GM12878 (cell line): ENCODE results near the gene GRK1. TPM values are rescaled to one million over a fixed set of nuclear protein-coding genes. Genes with fewer than 3 reads are reported as not detected.

Source experiments
- ATAC-seq: fragments of 200-7000 bp; cut with Tn5 transposase; 3 replicates; pipeline ENCODE4 v1.9.1; 2020; ENCODE audit warnings: mild to moderate bottlenecking, moderate library complexity
- BruUV-seq: library from RNA; stranded (reverse); fragments of 400-500 nt; replicated peaks from 2 replicates; lab custom pipeline; 2021; lab: Mats Ljungman, UMichigan
- CTCF ChIA-PET: fragments of 300-600 bp; sonication (Branson Sonifier 250); formaldehyde crosslinking; extraction: SDS; loops from one replicate; lab custom pipeline; 2021; ENCODE audit warnings: inconsistent platforms; lab: Yijun Ruan, JAX
- POLR2A ChIA-PET: fragments of 350-600 bp; formaldehyde crosslinking; extraction: SDS; loops from one replicate; lab custom pipeline; 2021; ENCODE audit warnings: inconsistent platforms; lab: Charles Lee
- RAD21 ChIA-PET: fragments of 300-600 bp; sonication (Branson Sonifier 250); formaldehyde crosslinking; loops from one replicate; lab custom pipeline; 2023; ENCODE audit warnings: antibody characterized with exemption; ENCODE audit not compliant: unreplicated experiment; lab: Charles Lee
- SMC1A ChIA-PET: fragments of 300-600 bp; sonication (Branson Sonifier 250); formaldehyde crosslinking; loops from one replicate; lab custom pipeline; 2023; ENCODE audit not compliant: unreplicated experiment, uncharacterized antibody; lab: Charles Lee
- DNase-seq: peaks from one replicate; pipeline ENCODE4 v3.0.0-alpha.2; 2011; ENCODE audit warnings: low read depth, low spot score
- FAIRE-seq: peaks from 3 replicates; lab custom pipeline; 2011; peaks lifted over from hg19 to GRCh38; lab: Jason Lieb, UNC
- H2AFZ ChIP-seq: 2 replicates; pipeline ENCODE4 v1.6.0; 2011; ENCODE audit warnings: low read depth, low read length, control low read depth; ENCODE audit not compliant: control insufficient read depth
- H3K27ac ChIP-seq: 2 replicates; pipeline ENCODE4 v1.5.1; 2011; ENCODE audit warnings: control low read depth; ENCODE audit not compliant: control insufficient read depth, insufficient read depth
- H3K27me3 ChIP-seq, 2 experiments: replicated peaks in 1 of 2; 2 replicates each; pipeline versions ENCODE4 v1.6.0 to v1.6.1; 2011; ENCODE audit warnings: low read length in 1 of 2; ENCODE audit not compliant: control insufficient read depth in 2 of 2, insufficient read depth in 2 of 2
- H3K36me3 ChIP-seq, 2 experiments: 2 replicates each; pipeline ENCODE4 v1.5.1; 2011; ENCODE audit warnings: low read length in 1 of 2; ENCODE audit not compliant: control insufficient read depth in 2 of 2, insufficient read depth in 2 of 2
- H3K4me1 ChIP-seq: 2 replicates; pipeline ENCODE4 v1.6.1; 2011; ENCODE audit warnings: mild to moderate bottlenecking, low read length, moderate library complexity, mixed read lengths; ENCODE audit not compliant: control insufficient read depth, insufficient read depth
- H3K4me2 ChIP-seq: 2 replicates; pipeline ENCODE4 v1.6.0; 2011; ENCODE audit warnings: control low read depth; ENCODE audit not compliant: control insufficient read depth, insufficient read depth
- H3K4me3 ChIP-seq: fragments of 200-600 bp; sonication (generic); 2 replicates; pipeline ENCODE4 v1.5.1; 2016
- H3K79me2 ChIP-seq: 2 replicates; pipeline ENCODE4 v1.6.0; 2011; ENCODE audit warnings: low read length; ENCODE audit not compliant: control insufficient read depth, insufficient read depth
- H3K9ac ChIP-seq: 2 replicates; pipeline ENCODE4 v1.8.0; 2011; ENCODE audit warnings: low read length, control low read depth, mixed read lengths; ENCODE audit not compliant: control insufficient read depth, insufficient read depth
- H3K9me3 ChIP-seq: replicated peaks from 3 replicates; pipeline ENCODE4 v1.5.1; 2011; ENCODE audit warnings: mild to moderate bottlenecking, low read length; ENCODE audit not compliant: control insufficient read depth, insufficient read depth
- H4K20me1 ChIP-seq: 2 replicates; pipeline ENCODE4 v1.6.0; 2011; ENCODE audit not compliant: control insufficient read depth, insufficient read depth
- CHD1 ChIP-seq: IDR thresholded peaks from 2 replicates; pipeline ENCODE4 v1.6.1; 2012; ENCODE audit warnings: low read depth, low read length, improper control_type of control experiment
- CREB1 ChIP-seq: IDR thresholded peaks from 2 replicates; pipeline ENCODE4 v1.6.1; 2012; ENCODE audit warnings: low read depth, mild to moderate bottlenecking, inconsistent platforms
- JUNB ChIP-seq: IDR thresholded peaks from 2 replicates; pipeline ENCODE4 v1.6.1; 2016; ENCODE audit warnings: antibody characterized with exemption, mild to moderate bottlenecking
- NFYB ChIP-seq: IDR thresholded peaks from 2 replicates; pipeline ENCODE4 v1.6.1; 2011; ENCODE audit warnings: low read depth, mild to moderate bottlenecking, low read length, improper control_type of control experiment, moderate library complexity; ENCODE audit not compliant: insufficient read depth
- RB1 ChIP-seq: fragments of 450-650 bp; formaldehyde crosslinking; IDR thresholded peaks from 2 replicates; pipeline ENCODE4 v1.6.1; 2017; ENCODE audit warnings: mild to moderate bottlenecking, borderline replicate concordance
- RCOR1 ChIP-seq: conservative IDR thresholded peaks from 2 replicates; pipeline ENCODE4 v1.6.1; 2012; ENCODE audit warnings: low read depth, low read length, improper control_type of control experiment
- TARDBP ChIP-seq: IDR thresholded peaks from 2 replicates; pipeline ENCODE4 v1.6.1; 2016; ENCODE audit warnings: borderline replicate concordance
- TCF12 ChIP-seq: IDR thresholded peaks from 2 replicates; pipeline ENCODE4 v1.6.1; 2011; ENCODE audit warnings: low read depth, mild to moderate bottlenecking, low read length
- ZBED1 ChIP-seq: IDR thresholded peaks from 2 replicates; pipeline ENCODE4 v1.6.1; 2016; ENCODE audit warnings: borderline replicate concordance
- ZNF207 ChIP-seq: fragments of 450-650 bp; IDR thresholded peaks from 2 replicates; pipeline ENCODE4 v1.6.1; 2014; ENCODE audit warnings: antibody characterized with exemption, mild to moderate bottlenecking, borderline replicate concordance
- WGBS: methylation state at CpG from one replicate; pipeline ENCODE4 v1.1.6; 2016; ENCODE audit warnings: low lambda C conversion rate; ENCODE audit not compliant: insufficient replicate concordance, insufficient coverage; ENCODE audit errors: missing lambda C conversion rate; 5-methylcytosine and 5-hydroxymethylcytosine counted together
- in situ Hi-C: fragments of 300-500 bp; cut with MboI; formaldehyde crosslinking; loops from 9 replicates; pipeline ENCODE4 v1.14.3; 2018; ENCODE audit warnings: mixed read lengths
- intact Hi-C: fragments of 100-400 bp; cut with micrococcal nuclease; formaldehyde crosslinking; loops from one replicate; pipeline ENCODE4 v1.14.2; 2022; ENCODE audit not compliant: unreplicated experiment
- polyA plus RNA-seq, 11 experiments: library from polyadenylated mRNA; depleted of rRNA in 4 of 11; unstranded in 6 of 11; stranded (reverse) in 5 of 11; fragments of >200 nt; fragmentation: Nextera tagmentation in 4 of 11; fragmentation: Illumina TruSeq in 1 of 11; extraction: Ambion mirVana in 4 of 11; extraction: Trizol in 1 of 11; gene quantifications; 1 replicate in 1 of 11; 2 replicates in 10 of 11; pipeline versions ENCODE4 v1.2.1 to v1.2.3, GENCODE V29; 2011 to 2016; ENCODE audit warnings: inconsistent platforms in 2 of 11, missing spikeins in 2 of 11, low read depth in 1 of 11
- total RNA-seq, 4 experiments: library from RNA; depleted of rRNA in 3 of 4; stranded (reverse); fragments of >200 nt in 3 of 4; fragmentation: Illumina TruSeq in 1 of 4; extraction: Trizol in 1 of 4; gene quantifications; 2 replicates each; pipeline versions ENCODE4 v1.2.1 to v1.2.3, GENCODE V29; 2013 to 2021
- TF ChIP-seq, protein P1 (sequence below): IDR thresholded peaks from 2 replicates; pipeline ENCODE4 v1.6.1; 2012; ENCODE audit warnings: low read length, inconsistent platforms
- TF ChIP-seq, protein P2 (sequence below): fragments of 150-350 bp; IDR thresholded peaks from 2 replicates; pipeline ENCODE4 v1.6.1; 2016; ENCODE audit warnings: low read depth, low read length
- TF ChIP-seq, protein P3 (sequence below): fragments of 450-650 bp; IDR thresholded peaks from 2 replicates; pipeline ENCODE4 v1.6.1; 2017; ENCODE audit warnings: mild to moderate bottlenecking, moderate library complexity
- TF ChIP-seq, protein P4 (sequence below): IDR thresholded peaks from 2 replicates; pipeline ENCODE4 v1.6.1; 2011; ENCODE audit warnings: borderline replicate concordance, low read depth, mild to moderate bottlenecking, moderate library complexity, mixed read lengths, low read length; ENCODE audit not compliant: insufficient read depth; ENCODE audit errors: extremely low read length

Gene GRK1
- total and polyA plus RNA-seq, 10 of the 15 experiments (the other 5 are each of a cell fraction or from before 2014, with no cell fraction given) = under 0.01 to 0.04 TPM; not detected in 8

DNA sequence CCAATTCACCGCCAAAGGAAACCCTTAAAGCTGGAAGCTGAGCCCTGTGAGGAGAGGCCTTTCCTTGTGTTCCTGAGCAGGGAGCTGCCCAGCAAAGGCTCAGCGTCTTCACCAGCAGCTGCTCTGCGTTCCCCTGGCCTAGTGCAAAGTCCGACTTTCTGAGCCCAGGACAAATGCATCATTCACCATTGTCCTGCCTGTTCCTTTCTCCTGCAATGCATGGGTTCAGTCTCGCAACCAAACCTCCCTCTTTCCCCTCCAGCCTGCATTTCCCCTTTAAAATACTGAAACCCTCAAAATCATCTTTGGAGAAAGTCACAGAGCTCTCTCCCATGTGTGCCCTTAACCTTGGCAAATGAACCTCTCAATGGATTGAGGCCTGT is 79.1 kb downstream of the GRK1 start:
- H3K4me2 ChIP-seq = no peak overlapping the region
- POLR2A ChIA-PET = no interaction called here
- H3K4me1 ChIP-seq = no peaks in the 10 kb centered on the region
- intact Hi-C loops = no loop called here
- H2AFZ ChIP-seq = no peak overlapping the region
- no peak overlapping the region for H3K9ac ChIP-seq
- RAD21 ChIA-PET = no interaction called here
- H3K36me3 ChIP-seq = no peaks in the 10 kb centered on the region
- ATAC-seq (no peak), FAIRE-seq (no peak), DNase-seq (no peak)
- in situ Hi-C loops = no loop called here
- H3K4me3 ChIP-seq = no peak overlapping the region
- H3K9me3 ChIP-seq = no peaks in the 10 kb centered on the region; the same call in 2 of the 3 replicates
- BruUV-seq = no TSS peak
- CTCF ChIA-PET = no interaction called here
- 55% methylated on average over 5 of the region's 5 CpGs for WGBS
- no peaks in the 10 kb centered on the region for H4K20me1 ChIP-seq
- H3K27ac ChIP-seq = no peak overlapping the region
- SMC1A ChIA-PET = no interaction called here
- H3K79me2 ChIP-seq = no peaks in the 10 kb centered on the region
- no peaks in the 10 kb centered on the region for H3K27me3 ChIP-seq
- TF ChIP-seq, protein P1, sequence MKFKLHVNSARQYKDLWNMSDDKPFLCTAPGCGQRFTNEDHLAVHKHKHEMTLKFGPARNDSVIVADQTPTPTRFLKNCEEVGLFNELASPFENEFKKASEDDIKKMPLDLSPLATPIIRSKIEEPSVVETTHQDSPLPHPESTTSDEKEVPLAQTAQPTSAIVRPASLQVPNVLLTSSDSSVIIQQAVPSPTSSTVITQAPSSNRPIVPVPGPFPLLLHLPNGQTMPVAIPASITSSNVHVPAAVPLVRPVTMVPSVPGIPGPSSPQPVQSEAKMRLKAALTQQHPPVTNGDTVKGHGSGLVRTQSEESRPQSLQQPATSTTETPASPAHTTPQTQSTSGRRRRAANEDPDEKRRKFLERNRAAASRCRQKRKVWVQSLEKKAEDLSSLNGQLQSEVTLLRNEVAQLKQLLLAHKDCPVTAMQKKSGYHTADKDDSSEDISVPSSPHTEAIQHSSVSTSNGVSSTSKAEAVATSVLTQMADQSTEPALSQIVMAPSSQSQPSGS = no peak
- TF ChIP-seq RB1 = no peak
- no peak for TF ChIP-seq TARDBP
- no peak for TF ChIP-seq ZBED1
- TF ChIP-seq, protein P2, sequence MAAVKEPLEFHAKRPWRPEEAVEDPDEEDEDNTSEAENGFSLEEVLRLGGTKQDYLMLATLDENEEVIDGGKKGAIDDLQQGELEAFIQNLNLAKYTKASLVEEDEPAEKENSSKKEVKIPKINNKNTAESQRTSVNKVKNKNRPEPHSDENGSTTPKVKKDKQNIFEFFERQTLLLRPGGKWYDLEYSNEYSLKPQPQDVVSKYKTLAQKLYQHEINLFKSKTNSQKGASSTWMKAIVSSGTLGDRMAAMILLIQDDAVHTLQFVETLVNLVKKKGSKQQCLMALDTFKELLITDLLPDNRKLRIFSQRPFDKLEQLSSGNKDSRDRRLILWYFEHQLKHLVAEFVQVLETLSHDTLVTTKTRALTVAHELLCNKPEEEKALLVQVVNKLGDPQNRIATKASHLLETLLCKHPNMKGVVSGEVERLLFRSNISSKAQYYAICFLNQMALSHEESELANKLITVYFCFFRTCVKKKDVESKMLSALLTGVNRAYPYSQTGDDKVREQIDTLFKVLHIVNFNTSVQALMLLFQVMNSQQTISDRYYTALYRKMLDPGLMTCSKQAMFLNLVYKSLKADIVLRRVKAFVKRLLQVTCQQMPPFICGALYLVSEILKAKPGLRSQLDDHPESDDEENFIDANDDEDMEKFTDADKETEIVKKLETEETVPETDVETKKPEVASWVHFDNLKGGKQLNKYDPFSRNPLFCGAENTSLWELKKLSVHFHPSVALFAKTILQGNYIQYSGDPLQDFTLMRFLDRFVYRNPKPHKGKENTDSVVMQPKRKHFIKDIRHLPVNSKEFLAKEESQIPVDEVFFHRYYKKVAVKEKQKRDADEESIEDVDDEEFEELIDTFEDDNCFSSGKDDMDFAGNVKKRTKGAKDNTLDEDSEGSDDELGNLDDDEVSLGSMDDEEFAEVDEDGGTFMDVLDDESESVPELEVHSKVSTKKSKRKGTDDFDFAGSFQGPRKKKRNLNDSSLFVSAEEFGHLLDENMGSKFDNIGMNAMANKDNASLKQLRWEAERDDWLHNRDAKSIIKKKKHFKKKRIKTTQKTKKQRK = no peak
- TF ChIP-seq CREB1 = no peak
- TF ChIP-seq, protein P3, sequence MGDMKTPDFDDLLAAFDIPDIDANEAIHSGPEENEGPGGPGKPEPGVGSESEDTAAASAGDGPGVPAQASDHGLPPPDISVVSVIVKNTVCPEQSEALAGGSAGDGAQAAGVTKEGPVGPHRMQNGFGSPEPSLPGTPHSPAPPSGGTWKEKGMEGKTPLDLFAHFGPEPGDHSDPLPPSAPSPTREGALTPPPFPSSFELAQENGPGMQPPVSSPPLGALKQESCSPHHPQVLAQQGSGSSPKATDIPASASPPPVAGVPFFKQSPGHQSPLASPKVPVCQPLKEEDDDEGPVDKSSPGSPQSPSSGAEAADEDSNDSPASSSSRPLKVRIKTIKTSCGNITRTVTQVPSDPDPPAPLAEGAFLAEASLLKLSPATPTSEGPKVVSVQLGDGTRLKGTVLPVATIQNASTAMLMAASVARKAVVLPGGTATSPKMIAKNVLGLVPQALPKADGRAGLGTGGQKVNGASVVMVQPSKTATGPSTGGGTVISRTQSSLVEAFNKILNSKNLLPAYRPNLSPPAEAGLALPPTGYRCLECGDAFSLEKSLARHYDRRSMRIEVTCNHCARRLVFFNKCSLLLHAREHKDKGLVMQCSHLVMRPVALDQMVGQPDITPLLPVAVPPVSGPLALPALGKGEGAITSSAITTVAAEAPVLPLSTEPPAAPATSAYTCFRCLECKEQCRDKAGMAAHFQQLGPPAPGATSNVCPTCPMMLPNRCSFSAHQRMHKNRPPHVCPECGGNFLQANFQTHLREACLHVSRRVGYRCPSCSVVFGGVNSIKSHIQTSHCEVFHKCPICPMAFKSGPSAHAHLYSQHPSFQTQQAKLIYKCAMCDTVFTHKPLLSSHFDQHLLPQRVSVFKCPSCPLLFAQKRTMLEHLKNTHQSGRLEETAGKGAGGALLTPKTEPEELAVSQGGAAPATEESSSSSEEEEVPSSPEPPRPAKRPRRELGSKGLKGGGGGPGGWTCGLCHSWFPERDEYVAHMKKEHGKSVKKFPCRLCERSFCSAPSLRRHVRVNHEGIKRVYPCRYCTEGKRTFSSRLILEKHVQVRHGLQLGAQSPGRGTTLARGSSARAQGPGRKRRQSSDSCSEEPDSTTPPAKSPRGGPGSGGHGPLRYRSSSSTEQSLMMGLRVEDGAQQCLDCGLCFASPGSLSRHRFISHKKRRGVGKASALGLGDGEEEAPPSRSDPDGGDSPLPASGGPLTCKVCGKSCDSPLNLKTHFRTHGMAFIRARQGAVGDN = no peak
- TF ChIP-seq, protein P4, sequence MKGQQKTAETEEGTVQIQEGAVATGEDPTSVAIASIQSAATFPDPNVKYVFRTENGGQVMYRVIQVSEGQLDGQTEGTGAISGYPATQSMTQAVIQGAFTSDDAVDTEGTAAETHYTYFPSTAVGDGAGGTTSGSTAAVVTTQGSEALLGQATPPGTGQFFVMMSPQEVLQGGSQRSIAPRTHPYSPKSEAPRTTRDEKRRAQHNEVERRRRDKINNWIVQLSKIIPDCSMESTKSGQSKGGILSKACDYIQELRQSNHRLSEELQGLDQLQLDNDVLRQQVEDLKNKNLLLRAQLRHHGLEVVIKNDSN = no peak
- TF ChIP-seq NFYB = no peak
- no peak for TF ChIP-seq ZNF207
- TF ChIP-seq RCOR1 = no peak
- TF ChIP-seq CHD1 = no peak
- no peak for TF ChIP-seq TCF12
- TF ChIP-seq JUNB = no peak
